ENCODE results near the gene ADAM11. TPM values are rescaled to one million over a fixed set of nuclear protein-coding genes. Genes with fewer than 3 reads are reported as not detected.

Gene ADAM11
- total and polyA plus RNA-seq, 2 of the 13 experiments (the other 11 are each of a cell fraction or from before 2014, with no cell fraction given): 0.38 to 0.91 TPM

DNA sequence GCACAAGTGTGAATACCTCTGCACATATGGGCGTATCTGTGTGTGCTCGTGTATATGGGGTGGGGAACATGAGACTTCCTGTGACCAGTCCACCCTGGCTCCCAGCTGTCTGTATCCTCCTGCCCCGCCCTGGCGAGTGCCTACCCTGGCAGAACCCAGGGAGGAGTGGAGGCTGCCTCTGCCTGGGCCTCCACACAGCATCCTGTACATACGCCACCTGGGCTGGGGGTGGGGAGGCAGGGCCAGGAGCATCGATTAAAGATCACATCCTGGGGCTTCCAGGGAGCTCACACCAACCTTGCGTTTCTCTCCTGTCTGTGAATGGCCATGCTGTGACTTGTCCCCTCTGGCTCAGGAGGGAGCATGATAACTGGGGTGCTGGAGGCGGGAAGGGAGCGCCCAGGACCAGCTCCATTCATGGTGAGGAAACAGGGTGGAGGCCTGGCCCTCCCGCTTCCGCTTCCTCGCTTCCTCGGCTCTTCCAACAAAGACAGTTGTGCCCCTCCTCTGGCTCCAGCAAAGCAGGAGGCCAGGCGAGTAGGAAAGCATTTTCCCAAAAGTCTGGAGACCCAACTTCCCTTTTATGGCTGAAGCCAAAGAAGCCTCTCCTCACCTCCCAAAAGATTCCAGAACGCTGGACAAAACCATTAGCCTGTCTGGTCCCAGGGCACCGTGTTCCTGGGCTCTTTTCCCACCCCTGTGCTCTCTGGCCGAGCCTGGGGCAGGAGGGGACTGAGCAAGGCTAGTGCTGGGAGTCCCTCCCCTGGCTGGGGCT, 22.9 kb downstream of the ADAM11 start (continued):
- TF ChIP-seq, protein P1, sequence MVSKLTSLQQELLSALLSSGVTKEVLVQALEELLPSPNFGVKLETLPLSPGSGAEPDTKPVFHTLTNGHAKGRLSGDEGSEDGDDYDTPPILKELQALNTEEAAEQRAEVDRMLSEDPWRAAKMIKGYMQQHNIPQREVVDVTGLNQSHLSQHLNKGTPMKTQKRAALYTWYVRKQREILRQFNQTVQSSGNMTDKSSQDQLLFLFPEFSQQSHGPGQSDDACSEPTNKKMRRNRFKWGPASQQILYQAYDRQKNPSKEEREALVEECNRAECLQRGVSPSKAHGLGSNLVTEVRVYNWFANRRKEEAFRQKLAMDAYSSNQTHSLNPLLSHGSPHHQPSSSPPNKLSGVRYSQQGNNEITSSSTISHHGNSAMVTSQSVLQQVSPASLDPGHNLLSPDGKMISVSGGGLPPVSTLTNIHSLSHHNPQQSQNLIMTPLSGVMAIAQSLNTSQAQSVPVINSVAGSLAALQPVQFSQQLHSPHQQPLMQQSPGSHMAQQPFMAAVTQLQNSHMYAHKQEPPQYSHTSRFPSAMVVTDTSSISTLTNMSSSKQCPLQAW (CRISPR knock-in tag; IDR thresholded peaks at IDR 0.05): peak; percentile 51; the same call in 1 of the 2 replicates
- TF ChIP-seq, protein P2, sequence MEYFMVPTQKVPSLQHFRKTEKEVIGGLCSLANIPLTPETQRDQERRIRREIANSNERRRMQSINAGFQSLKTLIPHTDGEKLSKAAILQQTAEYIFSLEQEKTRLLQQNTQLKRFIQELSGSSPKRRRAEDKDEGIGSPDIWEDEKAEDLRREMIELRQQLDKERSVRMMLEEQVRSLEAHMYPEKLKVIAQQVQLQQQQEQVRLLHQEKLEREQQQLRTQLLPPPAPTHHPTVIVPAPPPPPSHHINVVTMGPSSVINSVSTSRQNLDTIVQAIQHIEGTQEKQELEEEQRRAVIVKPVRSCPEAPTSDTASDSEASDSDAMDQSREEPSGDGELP (IDR thresholded peaks at IDR 0.05; ENCODE audit: borderline replicate concordance, low read depth): no peak
- TF ChIP-seq GABPB1 (CRISPR knock-in tag; IDR thresholded peaks at IDR 0.05) (peak; percentile 48; the same call in 1 of the 2 replicates), ZNF768 (CRISPR knock-in tag; IDR thresholded peaks at IDR 0.05) (peak; percentile 27; the same call in 1 of the 2 replicates), MAZ (IDR thresholded peaks at IDR 0.05; ENCODE audit: borderline replicate concordance, low read depth, low read length) (no peak), MAZ (CRISPR knock-in tag; IDR thresholded peaks at IDR 0.05; ENCODE audit: low read depth) (no peak), MED1 (CRISPR knock-in tag; IDR thresholded peaks at IDR 0.05) (no peak), HNF4A (CRISPR knock-in tag; IDR thresholded peaks at IDR 0.05) (0 out of 2 replicates have a peak, but pooled peaks have one; percentile 5), PITX1 (CRISPR knock-in tag; IDR thresholded peaks at IDR 0.05) (0 out of 2 replicates have a peak, but pooled peaks have one; percentile 17), ZNF850 (CRISPR knock-in tag; conservative IDR thresholded peaks at IDR 0.05) (no peak), ZFX (CRISPR knock-in tag; IDR thresholded peaks at IDR 0.05; ENCODE audit: low read depth) (peak; percentile 35; the same call in 1 of the 2 replicates)
- TF ChIP-seq, protein P3, sequence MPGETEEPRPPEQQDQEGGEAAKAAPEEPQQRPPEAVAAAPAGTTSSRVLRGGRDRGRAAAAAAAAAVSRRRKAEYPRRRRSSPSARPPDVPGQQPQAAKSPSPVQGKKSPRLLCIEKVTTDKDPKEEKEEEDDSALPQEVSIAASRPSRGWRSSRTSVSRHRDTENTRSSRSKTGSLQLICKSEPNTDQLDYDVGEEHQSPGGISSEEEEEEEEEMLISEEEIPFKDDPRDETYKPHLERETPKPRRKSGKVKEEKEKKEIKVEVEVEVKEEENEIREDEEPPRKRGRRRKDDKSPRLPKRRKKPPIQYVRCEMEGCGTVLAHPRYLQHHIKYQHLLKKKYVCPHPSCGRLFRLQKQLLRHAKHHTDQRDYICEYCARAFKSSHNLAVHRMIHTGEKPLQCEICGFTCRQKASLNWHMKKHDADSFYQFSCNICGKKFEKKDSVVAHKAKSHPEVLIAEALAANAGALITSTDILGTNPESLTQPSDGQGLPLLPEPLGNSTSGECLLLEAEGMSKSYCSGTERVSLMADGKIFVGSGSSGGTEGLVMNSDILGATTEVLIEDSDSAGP (CRISPR knock-in tag; IDR thresholded peaks at IDR 0.05; ENCODE audit: borderline replicate concordance): peak; percentile 40; the same call in 1 of the 2 replicates
- TF ChIP-seq, protein P4, sequence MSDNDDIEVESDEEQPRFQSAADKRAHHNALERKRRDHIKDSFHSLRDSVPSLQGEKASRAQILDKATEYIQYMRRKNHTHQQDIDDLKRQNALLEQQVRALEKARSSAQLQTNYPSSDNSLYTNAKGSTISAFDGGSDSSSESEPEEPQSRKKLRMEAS (IDR thresholded peaks at IDR 0.05): 0 out of 2 replicates have a peak, but pooled peaks have one; percentile 9
- TF ChIP-seq, protein P5, sequence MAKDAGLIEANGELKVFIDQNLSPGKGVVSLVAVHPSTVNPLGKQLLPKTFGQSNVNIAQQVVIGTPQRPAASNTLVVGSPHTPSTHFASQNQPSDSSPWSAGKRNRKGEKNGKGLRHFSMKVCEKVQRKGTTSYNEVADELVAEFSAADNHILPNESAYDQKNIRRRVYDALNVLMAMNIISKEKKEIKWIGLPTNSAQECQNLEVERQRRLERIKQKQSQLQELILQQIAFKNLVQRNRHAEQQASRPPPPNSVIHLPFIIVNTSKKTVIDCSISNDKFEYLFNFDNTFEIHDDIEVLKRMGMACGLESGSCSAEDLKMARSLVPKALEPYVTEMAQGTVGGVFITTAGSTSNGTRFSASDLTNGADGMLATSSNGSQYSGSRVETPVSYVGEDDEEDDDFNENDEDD (CRISPR knock-in tag; IDR thresholded peaks at IDR 0.05; ENCODE audit: borderline replicate concordance): 0 out of 2 replicates have a peak, but pooled peaks have one; percentile 17
- TF ChIP-seq, protein P6, sequence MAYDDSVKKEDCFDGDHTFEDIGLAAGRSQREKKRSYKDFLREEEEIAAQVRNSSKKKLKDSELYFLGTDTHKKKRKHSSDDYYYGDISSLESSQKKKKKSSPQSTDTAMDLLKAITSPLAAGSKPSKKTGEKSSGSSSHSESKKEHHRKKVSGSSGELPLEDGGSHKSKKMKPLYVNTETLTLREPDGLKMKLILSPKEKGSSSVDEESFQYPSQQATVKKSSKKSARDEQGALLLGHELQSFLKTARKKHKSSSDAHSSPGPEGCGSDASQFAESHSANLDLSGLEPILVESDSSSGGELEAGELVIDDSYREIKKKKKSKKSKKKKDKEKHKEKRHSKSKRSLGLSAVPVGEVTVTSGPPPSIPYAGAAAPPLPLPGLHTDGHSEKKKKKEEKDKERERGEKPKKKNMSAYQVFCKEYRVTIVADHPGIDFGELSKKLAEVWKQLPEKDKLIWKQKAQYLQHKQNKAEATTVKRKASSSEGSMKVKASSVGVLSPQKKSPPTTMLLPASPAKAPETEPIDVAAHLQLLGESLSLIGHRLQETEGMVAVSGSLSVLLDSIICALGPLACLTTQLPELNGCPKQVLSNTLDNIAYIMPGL (CRISPR knock-in tag; IDR thresholded peaks at IDR 0.05; ENCODE audit: borderline replicate concordance in 1 of 2, low read depth in 1 of 2): 0 out of 4 replicates have a peak, but pooled peaks of 1 of the 2 experiments have one; percentile 16
- TF ChIP-seq, protein P7, sequence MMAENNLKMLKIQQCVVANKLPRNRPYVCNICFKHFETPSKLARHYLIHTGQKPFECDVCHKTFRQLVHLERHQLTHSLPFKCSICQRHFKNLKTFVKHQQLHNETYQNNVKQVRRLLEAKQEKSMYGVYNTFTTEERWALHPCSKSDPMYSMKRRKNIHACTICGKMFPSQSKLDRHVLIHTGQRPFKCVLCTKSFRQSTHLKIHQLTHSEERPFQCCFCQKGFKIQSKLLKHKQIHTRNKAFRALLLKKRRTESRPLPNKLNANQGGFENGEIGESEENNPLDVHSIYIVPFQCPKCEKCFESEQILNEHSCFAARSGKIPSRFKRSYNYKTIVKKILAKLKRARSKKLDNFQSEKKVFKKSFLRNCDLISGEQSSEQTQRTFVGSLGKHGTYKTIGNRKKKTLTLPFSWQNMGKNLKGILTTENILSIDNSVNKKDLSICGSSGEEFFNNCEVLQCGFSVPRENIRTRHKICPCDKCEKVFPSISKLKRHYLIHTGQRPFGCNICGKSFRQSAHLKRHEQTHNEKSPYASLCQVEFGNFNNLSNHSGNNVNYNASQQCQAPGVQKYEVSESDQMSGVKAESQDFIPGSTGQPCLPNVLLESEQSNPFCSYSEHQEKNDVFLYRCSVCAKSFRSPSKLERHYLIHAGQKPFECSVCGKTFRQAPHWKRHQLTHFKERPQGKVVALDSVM (CRISPR knock-in tag; IDR thresholded peaks at IDR 0.05): peak; percentile 88
